SK-N-SH (cell line): ENCODE measurements around the gene SGPL1. TPM values are rescaled to one million over a fixed set of nuclear protein-coding genes. Genes with fewer than 3 reads are reported as not detected.
"Not testable (repeated sequence)": the region's sequence is repeated elsewhere in the genome, so short reads cannot be mapped to it uniquely, and the experiment has no call there.

Experiments
- CTCF ChIA-PET: fragments of 300-600, 350-600 bp; formaldehyde crosslinking; extraction: SDS; loops from one replicate; lab custom pipeline; 2021; lab: Yijun Ruan, JAX
- POLR2A ChIA-PET: fragments of 350-600 bp; sonication (Branson Sonifier 250); formaldehyde crosslinking; extraction: SDS; loops from one replicate; lab custom pipeline; 2020; ENCODE audit warnings: antibody characterized with exemption, inconsistent platforms; lab: Yijun Ruan, JAX
- DNase-seq: peaks from one replicate; pipeline ENCODE4 v3.0.0; 2012
- H2AFZ ChIP-seq: fragments of 200-600 bp; sonication (generic); 2 replicates; pipeline ENCODE4 v1.8.1; 2016; ENCODE audit warnings: antibody characterized with exemption, mild to moderate bottlenecking, low read depth
- H3F3A ChIP-seq: fragments of 200-600 bp; sonication (generic); replicated peaks from 2 replicates; pipeline ENCODE3; 2016; ENCODE audit warnings: antibody characterized with exemption, mild to moderate bottlenecking; ENCODE audit not compliant: insufficient read depth
- H3K27ac ChIP-seq, 2 experiments: fragments of 200-500 bp in 1 of 2; fragments of 200-600 bp in 1 of 2; sonication (Bioruptor generic) in 1 of 2; sonication (generic), shearing (Covaris generic) in 1 of 2; 2 replicates each; pipeline versions ENCODE4 v1.5.1 to v1.6.1; 2014 to 2016; ENCODE audit warnings: low read depth in 2 of 2, inconsistent platforms in 1 of 2, low read length in 1 of 2, mild to moderate bottlenecking in 1 of 2, mixed read lengths in 1 of 2
- H3K27me3 ChIP-seq: fragments of 200-600 bp; sonication (generic), shearing (Covaris generic); 2 replicates; pipeline ENCODE4 v1.6.1; 2016; ENCODE audit warnings: mixed run types; ENCODE audit not compliant: insufficient read depth
- H3K36me3 ChIP-seq, 2 experiments: fragments of 200-500 bp in 1 of 2; fragments of 200-600 bp in 1 of 2; sonication (Bioruptor generic) in 1 of 2; sonication (generic) in 1 of 2; replicated peaks in 1 of 2; 2 replicates each; pipeline versions ENCODE3 to v1.5.1; 2014 to 2016; ENCODE audit warnings: low read length in 1 of 2, mild to moderate bottlenecking in 1 of 2; ENCODE audit not compliant: insufficient read depth in 2 of 2, control insufficient read depth in 1 of 2
- H3K4me1 ChIP-seq, 2 experiments: fragments of 200-500 bp in 1 of 2; fragments of 200-600 bp in 1 of 2; sonication (Bioruptor generic) in 1 of 2; sonication (generic), shearing (Covaris generic) in 1 of 2; 2 replicates each; pipeline versions ENCODE4 v1.5.1 to v1.6.1; 2014 to 2016; ENCODE audit warnings: low read depth in 1 of 2, low read length in 1 of 2, mixed run types in 1 of 2; ENCODE audit not compliant: insufficient read depth in 2 of 2, control insufficient read depth in 1 of 2
- H3K4me2 ChIP-seq: fragments of 200-600 bp; sonication (generic), shearing (Covaris generic); 2 replicates; pipeline ENCODE4 v1.6.1; 2017; ENCODE audit warnings: mixed run types
- H3K4me3 ChIP-seq, 2 experiments: fragments of 200-500 bp in 1 of 2; fragments of 200-600 bp in 1 of 2; sonication (Bioruptor generic) in 1 of 2; sonication (generic), shearing (Covaris generic) in 1 of 2; 2 replicates each; pipeline versions ENCODE4 v1.5.1 to v1.8.1; 2014 to 2016; ENCODE audit warnings: low read depth in 2 of 2, inconsistent platforms in 1 of 2, low read length in 1 of 2, mild to moderate bottlenecking in 1 of 2, mixed read lengths in 1 of 2, moderate library complexity in 1 of 2
- H3K79me2 ChIP-seq: fragments of 200-600 bp; sonication (generic); 2 replicates; pipeline ENCODE4 v1.8.1; 2017; ENCODE audit warnings: mild to moderate bottlenecking; ENCODE audit not compliant: insufficient read depth
- H3K9ac ChIP-seq: fragments of 200-600 bp; sonication (generic); 2 replicates; pipeline ENCODE4 v1.6.1; 2017; ENCODE audit warnings: mixed run types
- H3K9me2 ChIP-seq: fragments of 200-600 bp; sonication (generic); 2 replicates; pipeline ENCODE4 v1.6.1; 2017; ENCODE audit warnings: mixed run types
- H3K9me3 ChIP-seq: fragments of 200-600 bp; sonication (generic); 2 replicates; pipeline ENCODE4 v1.6.1; 2017; ENCODE audit warnings: mixed run types, mild to moderate bottlenecking, moderate library complexity
- H4K20me1 ChIP-seq: fragments of 200-600 bp; sonication (generic); 2 replicates; pipeline ENCODE4 v1.6.1; 2017; ENCODE audit warnings: mild to moderate bottlenecking, mixed run types; ENCODE audit not compliant: insufficient read depth
- ELF1 ChIP-seq: IDR thresholded peaks from 2 replicates; pipeline ENCODE4 v1.4.0; 2012
- RFX5 ChIP-seq: IDR thresholded peaks from 2 replicates; pipeline ENCODE4 v1.6.1; 2012; ENCODE audit warnings: mild to moderate bottlenecking, improper control_type of control experiment, low read length
- TAF1 ChIP-seq: IDR thresholded peaks from 2 replicates; pipeline ENCODE4 v1.6.1; 2012; ENCODE audit warnings: low read depth, mild to moderate bottlenecking, low read length, moderate library complexity, borderline replicate concordance
- TEAD4 ChIP-seq: IDR thresholded peaks from 2 replicates; pipeline ENCODE4 v1.4.0; 2012; ENCODE audit warnings: mild to moderate bottlenecking, borderline replicate concordance; ENCODE audit not compliant: insufficient read depth
- WGBS: methylation state at CpG from one replicate; pipeline ENCODE4 v1.1.6; 2017; ENCODE audit warnings: low lambda C conversion rate; 5-methylcytosine and 5-hydroxymethylcytosine counted together
- polyA plus RNA-seq, 3 experiments: library from polyadenylated mRNA; depleted of rRNA; stranded (reverse); fragments of >200 nt; gene quantifications; 2 replicates each; pipeline ENCODE4 v1.2.3, GENCODE V29; 2012
- TF ChIP-seq, protein P1 (sequence below): IDR thresholded peaks from 2 replicates; pipeline ENCODE4 v1.4.0; 2012; ENCODE audit warnings: low read depth

The SGPL1 gene
- polyA plus RNA-seq, 1 of the 3 experiments (the other 2 are of a cell fraction) = 11.8 TPM

DNA sequence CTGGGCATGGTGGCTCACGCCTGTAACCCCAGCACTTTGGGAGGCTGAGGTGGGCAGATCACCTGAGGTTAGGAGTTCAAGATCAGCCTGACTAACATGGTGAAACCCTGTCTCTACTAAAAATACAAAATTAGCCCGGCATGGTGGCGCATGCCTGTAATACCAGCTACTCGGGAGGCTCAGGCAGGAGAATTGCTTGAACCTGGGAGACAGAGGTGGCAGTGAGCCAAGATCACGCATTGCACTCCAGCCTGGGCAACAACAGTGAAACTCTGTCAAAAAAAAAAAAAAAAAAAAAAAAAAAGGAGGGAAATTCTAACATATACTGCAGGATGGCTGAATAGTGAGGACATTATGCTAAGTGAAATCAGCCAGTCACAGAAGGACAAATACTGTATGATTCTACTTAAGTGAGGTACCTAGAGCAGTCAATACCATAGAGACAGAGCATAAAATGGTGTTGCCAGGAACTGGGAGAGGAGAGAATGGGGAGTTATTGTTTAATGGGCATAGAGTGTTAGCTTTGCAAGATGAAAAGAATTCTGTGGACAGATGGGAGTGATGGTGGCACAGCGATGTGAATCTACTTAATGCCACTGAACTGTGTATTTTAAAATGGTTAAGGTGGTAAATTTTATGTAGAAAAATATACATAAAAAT, 47.6 kb upstream of the SGPL1 start:
- H2AFZ ChIP-seq, DNase-seq, H3K4me3 ChIP-seq, H3K9me2 ChIP-seq, H3K4me2 ChIP-seq, H4K20me1 ChIP-seq, H3F3A ChIP-seq, H3K79me2 ChIP-seq, H3K36me3 ChIP-seq, H3K27me3 ChIP-seq, H3K9ac ChIP-seq, H3K4me1 ChIP-seq, H3K9me3 ChIP-seq, H3K27ac ChIP-seq, POLR2A ChIA-PET: not testable (repeated sequence)
- WGBS = 57% methylated on average over 6 of the region's 6 CpGs
- CTCF ChIA-PET = interaction anchor here (1.6 to 1.9 kb wide), 2 partner anchors 9 to 10 kb away, joined by 4 to 9 read pairs; no protein-coding TSS in a partner anchor

DNA sequence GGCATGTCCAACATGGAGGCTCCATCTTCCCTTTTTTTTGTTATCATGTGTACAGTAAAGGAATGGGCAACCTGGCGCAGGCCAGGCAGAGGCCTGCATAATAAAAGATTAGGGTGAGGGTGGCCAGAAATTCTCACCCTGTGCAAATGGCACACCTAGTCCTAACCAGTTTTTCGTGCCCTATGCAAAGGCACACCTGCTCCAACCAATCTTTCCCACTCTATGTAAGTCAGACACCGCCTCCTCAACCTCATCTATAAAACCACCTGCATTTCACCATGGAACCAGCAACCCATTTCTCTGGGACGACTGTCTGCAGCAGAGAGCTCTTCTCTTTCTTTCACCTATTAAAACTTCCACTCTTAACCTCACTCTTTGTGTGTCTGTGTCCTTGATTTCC, 46.6 kb upstream of the SGPL1 start:
- CTCF ChIA-PET = interaction anchor here (1.9 kb wide), 1 partner anchor 9 kb away, joined by 9 read pairs; no protein-coding TSS in a partner anchor
- TF ChIP-seq TEAD4 = no peak
- WGBS = 32% methylated on average over 4 of the region's 4 CpGs
- Histone ChIP-seq H3K9me3 (no peaks in the 10 kb centered on the region), H3K4me1 (no peaks in the 10 kb centered on the region; a peak in 1 of 4 replicates), H3F3A (no peaks in the 10 kb centered on the region), H3K27ac (no peak overlapping the region), H3K9me2 (no peaks in the 10 kb centered on the region), H3K4me2 (no peak overlapping the region), H3K9ac (no peak overlapping the region), H3K36me3 (no peaks in the 10 kb centered on the region), H3K4me3 (no peak overlapping the region), H3K27me3 (no peaks in the 10 kb centered on the region; the same call in 1 of the 2 replicates), H4K20me1 (no peaks in the 10 kb centered on the region), H2AFZ (no peak overlapping the region), H3K79me2 (no peaks in the 10 kb centered on the region)
- DNase-seq = no peak
- POLR2A ChIA-PET = no interaction called here

DNA sequence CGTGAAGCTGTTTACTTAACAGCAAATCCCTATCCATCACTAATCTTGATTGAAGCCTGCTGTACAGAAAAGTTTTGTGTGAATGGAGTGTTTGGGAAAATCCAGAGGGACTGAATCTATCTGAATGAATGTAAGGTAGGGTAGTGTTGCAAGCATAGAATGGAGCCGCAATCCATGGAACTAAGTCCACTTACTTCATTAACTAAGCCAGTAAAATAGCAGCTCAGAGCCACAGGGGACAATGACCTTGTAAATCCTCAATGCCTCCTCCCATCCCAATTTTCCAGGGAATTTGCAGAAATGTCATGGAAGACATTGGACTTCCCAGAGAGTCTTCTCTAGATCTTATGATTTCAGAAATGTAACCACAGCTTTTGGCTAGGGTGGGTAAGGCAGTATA, 45.7 kb upstream of the SGPL1 start:
- ChIA-PET CTCF (interaction anchor here (1.7 kb wide), 1 partner anchor 10 kb away, joined by 9 read pairs; no protein-coding TSS in a partner anchor), POLR2A (no interaction called here)

DNA sequence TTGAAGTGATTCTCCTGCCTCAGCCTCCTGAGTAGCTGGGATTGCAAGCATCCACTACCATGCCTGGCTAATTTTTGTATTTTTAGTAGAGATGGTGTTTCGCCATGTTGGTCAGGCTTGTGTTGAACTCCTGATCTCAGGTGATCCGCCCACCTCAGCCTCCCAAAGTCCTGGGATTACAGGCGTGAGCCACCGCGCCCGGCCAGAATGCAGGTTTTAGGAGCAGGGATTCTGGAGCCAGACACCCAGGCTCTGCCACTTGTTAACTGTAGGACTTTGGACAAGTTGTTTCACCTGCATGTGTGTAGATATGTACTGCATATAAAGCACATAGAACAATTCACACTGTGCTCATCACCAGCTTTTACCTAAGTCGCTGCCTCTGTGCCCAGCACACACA, 45.2 kb upstream of the SGPL1 start:
- H3K27ac ChIP-seq, H3K9ac ChIP-seq, POLR2A ChIA-PET, H3K79me2 ChIP-seq, DNase-seq, H3K4me2 ChIP-seq, H4K20me1 ChIP-seq, H3K9me2 ChIP-seq, H3K4me3 ChIP-seq, H3K36me3 ChIP-seq, H3K27me3 ChIP-seq, H3K9me3 ChIP-seq, H3K4me1 ChIP-seq, H3F3A ChIP-seq, H2AFZ ChIP-seq: not testable (repeated sequence)
- 71% methylated on average over 7 of the region's 7 CpGs for WGBS
- CTCF ChIA-PET = interaction anchor here (0.8 to 1.7 kb wide), 2 partner anchors 11 to 309 kb away, joined by 4 to 9 read pairs; no protein-coding TSS in a partner anchor

More for the DNA sequence above, 45.7 kb upstream of the SGPL1 start:
- DNase-seq = no peak
- TF ChIP-seq RFX5 = no peak
- TF ChIP-seq, protein P1, sequence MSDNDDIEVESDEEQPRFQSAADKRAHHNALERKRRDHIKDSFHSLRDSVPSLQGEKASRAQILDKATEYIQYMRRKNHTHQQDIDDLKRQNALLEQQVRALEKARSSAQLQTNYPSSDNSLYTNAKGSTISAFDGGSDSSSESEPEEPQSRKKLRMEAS = no peak
- TF ChIP-seq TAF1 = no peak
- TF ChIP-seq ELF1 = no peak
- Histone ChIP-seq H3K4me2 (no peak overlapping the region), H3K9me2 (no peaks in the 10 kb centered on the region), H2AFZ (no peak overlapping the region), H3K79me2 (no peaks in the 10 kb centered on the region), H3K27ac (no peak overlapping the region), H4K20me1 (no peaks in the 10 kb centered on the region), H3F3A (no peaks in the 10 kb centered on the region), H3K27me3 (no peaks in the 10 kb centered on the region; the same call in 1 of the 2 replicates), H3K9me3 (no peaks in the 10 kb centered on the region), H3K36me3 (no peaks in the 10 kb centered on the region), H3K4me3 (no peak overlapping the region), H3K9ac (no peak overlapping the region), H3K4me1 (no peaks in the 10 kb centered on the region; a peak in 1 of 4 replicates)
- 75% methylated on average over 2 of the region's 2 CpGs for WGBS
